OCI-M2 (cell line): ENCODE measurements around the gene SUCLA2.
"Not testable (repeated sequence)": the region's sequence is repeated elsewhere in the genome, so short reads cannot be mapped to it uniquely, and the experiment has no call there.

ENCODE experiments used
- DNase-seq: peaks from one replicate; lab custom pipeline; 2025; ENCODE audit not compliant: unreplicated experiment; lab: John Stamatoyannopoulos, UW

The SUCLA2 gene

GRCh38 chr13:47997384-47997783, 3.7 kb downstream of the SUCLA2 start:
- DNase-seq = no peak

GRCh38 chr13:47991859-47992258, 9.2 kb downstream of the SUCLA2 start:
- no peak for DNase-seq

GRCh38 chr13:47990920-47991466, 10.1 kb downstream of the SUCLA2 start:
- no peak for DNase-seq

GRCh38 chr13:47990427-47990826, 10.6 kb downstream of the SUCLA2 start:
- DNase-seq = no peak

GRCh38 chr13:47983070-47983469, 18.0 kb downstream of the SUCLA2 start:
- DNase-seq = no peak

- no peak for DNase-seq
These were observed 24.7 kb downstream of the SUCLA2 start for GRCh38 chr13:47976325-47976724.

- DNase-seq = no peak
These were observed 36.2 kb downstream of the SUCLA2 start for GRCh38 chr13:47964863-47965262.

GRCh38 chr13:47962237-47962636, 38.8 kb downstream of the SUCLA2 start:
- DNase-seq = no peak

GRCh38 chr13:47959468-47960247, 41.4 kb downstream of the SUCLA2 start:
- no peak for DNase-seq

- DNase-seq = no peak
These were observed 44.0 kb downstream of the SUCLA2 start for GRCh38 chr13:47957073-47957472.

- no peak for DNase-seq
These were observed 45.2 kb downstream of the SUCLA2 start for GRCh38 chr13:47955836-47956235.

- no peak for DNase-seq
These were observed 51.3 kb downstream of the SUCLA2 start for GRCh38 chr13:47949799-47950198.

GRCh38 chr13:47945738-47946137, 55.3 kb downstream of the SUCLA2 start:
- no peak for DNase-seq

- DNase-seq = not testable (repeated sequence)
These were observed 55.9 kb downstream of the SUCLA2 start for GRCh38 chr13:47945146-47945545.

- DNase-seq = no peak
These were observed 66.7 kb downstream of the SUCLA2 start for GRCh38 chr13:47934371-47934770.

GRCh38 chr13:47932950-47933923, 67.8 kb downstream of the SUCLA2 start:
- DNase-seq = no peak

- no peak for DNase-seq
These were observed 70.4 kb downstream of the SUCLA2 start for GRCh38 chr13:47930649-47931165.

GRCh38 chr13:47929156-47929555, 71.9 kb downstream of the SUCLA2 start:
- no peak for DNase-seq

GRCh38 chr13:47917022-47917574, 84.0 kb downstream of the SUCLA2 start:
- DNase-seq = no peak

- peak; percentile 14 for DNase-seq
These were observed 92.7 kb downstream of the SUCLA2 start for GRCh38 chr13:47908197-47908902.
